Glutamatergic neuron (in vitro differentiated cells): ENCODE results near the gene GAS2L1. TPM values are rescaled to one million over a fixed set of nuclear protein-coding genes. Genes with fewer than 3 reads are reported as not detected.

Experiments used
- DNase-seq: peaks from one replicate; pipeline ENCODE4 v3.0.0; 2022
- H3K27ac Mint-ChIP-seq: one replicate; pipeline ENCODE4 v1.8.0; 2020; ENCODE audit warnings: mild to moderate bottlenecking, mixed read lengths, inconsistent platforms; ENCODE audit not compliant: unreplicated experiment
- H3K27me3 Mint-ChIP-seq: one replicate; pipeline ENCODE4 v1.8.0; 2020; ENCODE audit warnings: mild to moderate bottlenecking, moderate library complexity, mixed read lengths, inconsistent platforms; ENCODE audit not compliant: unreplicated experiment
- H3K36me3 Mint-ChIP-seq: one replicate; pipeline ENCODE4 v1.8.0; 2020; ENCODE audit warnings: mild to moderate bottlenecking, mixed read lengths, inconsistent platforms; ENCODE audit not compliant: unreplicated experiment
- H3K4me1 Mint-ChIP-seq: one replicate; pipeline ENCODE4 v1.8.0; 2020; ENCODE audit warnings: mild to moderate bottlenecking, low read depth, mixed read lengths, inconsistent platforms; ENCODE audit not compliant: unreplicated experiment
- H3K4me3 Mint-ChIP-seq: one replicate; pipeline ENCODE4 v1.8.0; 2020; ENCODE audit warnings: mild to moderate bottlenecking, mixed read lengths, inconsistent platforms; ENCODE audit not compliant: unreplicated experiment
- H3K9me3 Mint-ChIP-seq: one replicate; pipeline ENCODE4 v1.8.0; 2020; ENCODE audit warnings: mild to moderate bottlenecking, moderate library complexity, mixed read lengths, inconsistent platforms; ENCODE audit not compliant: unreplicated experiment
- total RNA-seq: library from RNA; stranded (reverse); fragmentation: NEBNext Ultra II Directional; extraction: Animal tissue kit (Norgen Biotek cat#: 25700); gene quantifications from one replicate; pipeline ENCODE4 v1.2.1, GENCODE V29; 2021; ENCODE audit not compliant: unreplicated experiment
- TF ChIP-seq, protein P1 (sequence below): fragments of 200-600 bp; sonication (generic); IDR thresholded peaks from one replicate; pipeline ENCODE4 v1.5.0; 2021; ENCODE audit not compliant: partially characterized antibody, unreplicated experiment

The GAS2L1 gene
- total RNA-seq, 1 donor from 2014 or later, result 10.3 TPM

DNA sequence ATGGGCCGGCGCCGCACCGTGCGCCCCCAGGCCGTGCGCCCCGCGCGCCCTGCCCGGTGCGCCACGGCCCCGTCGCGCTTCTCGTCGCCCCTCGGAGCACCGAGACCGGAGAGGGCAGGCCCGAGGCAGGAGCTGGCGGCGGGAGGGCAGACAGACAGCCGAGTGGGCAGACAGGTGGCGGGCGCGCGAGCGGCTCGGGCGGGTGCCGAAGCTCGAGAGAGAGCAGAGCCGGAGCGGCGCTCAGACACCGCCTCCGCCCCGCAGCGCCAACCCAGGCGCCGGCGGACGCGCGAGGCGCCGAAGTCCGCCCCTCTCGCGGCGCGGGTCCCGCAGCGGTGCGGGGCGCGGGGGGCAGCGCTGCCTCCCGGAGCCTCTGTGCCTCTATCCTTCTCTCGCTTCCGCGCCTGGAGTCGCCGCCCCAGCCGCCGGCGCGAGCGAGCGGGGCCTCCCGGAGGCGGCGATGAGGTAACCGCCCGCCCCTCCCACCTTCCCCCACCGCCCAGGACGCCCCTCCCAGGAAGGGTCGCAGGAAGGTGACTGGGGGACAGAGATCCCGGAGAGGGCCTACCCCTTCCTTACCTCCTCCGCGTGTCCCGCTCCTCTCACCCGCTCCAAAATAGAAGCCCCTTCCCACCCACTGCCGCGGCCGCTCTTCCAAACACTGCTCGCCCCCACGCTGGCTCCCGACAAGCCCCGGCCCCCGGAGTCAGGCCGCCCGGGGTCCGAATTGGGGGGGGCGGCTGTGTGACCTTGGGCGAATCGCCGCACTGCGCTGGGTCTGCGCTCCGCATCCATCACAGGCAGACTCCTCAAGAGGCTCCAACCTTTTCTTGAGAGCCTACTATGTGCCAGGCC, 9.1 kb downstream of the GAS2L1 start, which contains the start of gene RASL10A:
Gene RASL10A (minus strand): TSS at position 412 of the 855 bp plus-strand sequence. CDS start 451 bp downstream, outside the sequence.
- Mint-ChIP-seq H3K4me3 (peak within 1 kb of the TSS; percentile 79), H3K9me3 (peaks cover 6% of the 10 kb centered on the region), H3K27ac (peak within 1 kb of the TSS; percentile 3), H3K36me3 (peaks cover 16% of the 10 kb centered on the region), H3K27me3 (peaks cover 22% of the 10 kb centered on the region), H3K4me1 (peaks cover 13% of the 10 kb centered on the region)
- TF ChIP-seq, protein P1, sequence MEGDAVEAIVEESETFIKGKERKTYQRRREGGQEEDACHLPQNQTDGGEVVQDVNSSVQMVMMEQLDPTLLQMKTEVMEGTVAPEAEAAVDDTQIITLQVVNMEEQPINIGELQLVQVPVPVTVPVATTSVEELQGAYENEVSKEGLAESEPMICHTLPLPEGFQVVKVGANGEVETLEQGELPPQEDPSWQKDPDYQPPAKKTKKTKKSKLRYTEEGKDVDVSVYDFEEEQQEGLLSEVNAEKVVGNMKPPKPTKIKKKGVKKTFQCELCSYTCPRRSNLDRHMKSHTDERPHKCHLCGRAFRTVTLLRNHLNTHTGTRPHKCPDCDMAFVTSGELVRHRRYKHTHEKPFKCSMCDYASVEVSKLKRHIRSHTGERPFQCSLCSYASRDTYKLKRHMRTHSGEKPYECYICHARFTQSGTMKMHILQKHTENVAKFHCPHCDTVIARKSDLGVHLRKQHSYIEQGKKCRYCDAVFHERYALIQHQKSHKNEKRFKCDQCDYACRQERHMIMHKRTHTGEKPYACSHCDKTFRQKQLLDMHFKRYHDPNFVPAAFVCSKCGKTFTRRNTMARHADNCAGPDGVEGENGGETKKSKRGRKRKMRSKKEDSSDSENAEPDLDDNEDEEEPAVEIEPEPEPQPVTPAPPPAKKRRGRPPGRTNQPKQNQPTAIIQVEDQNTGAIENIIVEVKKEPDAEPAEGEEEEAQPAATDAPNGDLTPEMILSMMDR, result no peak
- peak; percentile 55 for DNase-seq

DNA sequence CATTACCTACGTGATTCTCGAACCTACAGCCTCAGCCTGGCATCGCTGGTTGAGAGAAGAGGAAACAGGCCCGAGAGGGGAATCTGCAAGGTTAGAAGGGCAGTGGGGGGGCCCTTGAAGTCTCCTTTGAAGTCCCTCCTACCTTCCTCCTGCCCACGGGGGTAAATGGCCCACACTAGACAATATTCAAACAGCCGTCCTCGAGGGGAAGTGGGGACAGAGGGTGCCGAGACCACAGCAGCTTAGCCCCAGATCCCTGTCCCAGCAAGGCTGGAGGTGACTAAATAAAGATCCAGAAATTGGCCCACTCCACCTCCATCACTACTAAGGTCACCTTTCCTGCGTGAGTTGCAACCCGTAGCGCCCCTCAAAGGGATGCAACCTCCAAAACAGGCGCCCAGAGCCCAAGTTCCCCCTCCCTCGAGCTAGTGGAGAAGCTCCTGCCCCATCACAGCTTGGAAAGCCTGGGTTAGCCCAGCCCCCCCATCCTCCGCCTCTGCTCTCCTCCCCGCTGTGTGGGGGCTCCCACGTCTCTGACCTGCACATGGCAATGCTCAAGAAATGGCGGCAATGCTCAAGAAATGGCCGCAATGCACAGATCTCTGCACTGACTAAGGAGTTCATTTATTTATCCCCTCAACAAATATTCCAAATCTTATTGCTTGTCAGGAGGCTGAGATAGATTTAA, 9.8 kb downstream of the GAS2L1 start:
- H3K27ac Mint-ChIP-seq, result peak overlapping the region; percentile 3
- TF ChIP-seq, protein P1, result no peak
- peaks cover 11% of the 10 kb centered on the region for H3K4me1 Mint-ChIP-seq
- no peak for DNase-seq
- H3K27me3 Mint-ChIP-seq, result peaks cover 22% of the 10 kb centered on the region
- H3K36me3 Mint-ChIP-seq, result peaks cover 16% of the 10 kb centered on the region
- peak overlapping the region; percentile 35 for H3K4me3 Mint-ChIP-seq
- H3K9me3 Mint-ChIP-seq, result peaks cover 6% of the 10 kb centered on the region

DNA sequence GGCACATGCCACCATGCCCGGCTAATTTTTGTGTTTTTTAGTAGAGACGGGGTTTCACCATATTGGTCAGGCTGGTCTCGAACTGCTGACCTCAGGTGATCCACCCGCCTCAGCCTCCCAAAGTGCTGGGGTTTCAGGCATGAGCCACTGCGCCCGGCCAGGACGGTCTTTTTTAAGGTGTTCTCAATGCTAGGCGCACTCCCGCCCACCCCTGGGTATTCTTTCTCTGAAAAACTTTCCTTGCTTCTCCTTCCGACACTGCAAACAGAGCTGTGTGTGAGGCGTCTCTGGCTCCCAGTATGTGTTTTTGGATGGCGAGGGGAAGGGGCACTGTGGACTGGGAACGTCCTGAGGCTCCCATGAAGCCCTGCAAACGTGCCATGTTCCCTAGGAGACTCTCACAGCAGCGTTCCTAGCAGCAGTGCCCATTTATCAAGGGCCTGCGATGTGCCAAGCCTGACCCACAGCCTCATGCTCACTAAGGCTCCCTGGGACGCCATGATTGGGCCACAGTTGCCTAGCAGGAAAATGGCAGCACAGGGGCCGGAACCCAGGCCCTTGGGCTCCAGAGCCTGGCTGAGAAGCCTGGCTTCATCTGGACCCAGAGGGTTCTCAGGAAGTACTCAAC, 11.5 kb downstream of the GAS2L1 start:
- TF ChIP-seq, protein P1, result no peak
- Mint-ChIP-seq H3K4me3 (no peak overlapping the region), H3K9me3 (peaks cover 7% of the 10 kb centered on the region), H3K27me3 (peaks cover 19% of the 10 kb centered on the region), H3K36me3 (peaks cover 16% of the 10 kb centered on the region), H3K27ac (no peak overlapping the region), H3K4me1 (peaks cover 10% of the 10 kb centered on the region)
- DNase-seq, result no peak

DNA sequence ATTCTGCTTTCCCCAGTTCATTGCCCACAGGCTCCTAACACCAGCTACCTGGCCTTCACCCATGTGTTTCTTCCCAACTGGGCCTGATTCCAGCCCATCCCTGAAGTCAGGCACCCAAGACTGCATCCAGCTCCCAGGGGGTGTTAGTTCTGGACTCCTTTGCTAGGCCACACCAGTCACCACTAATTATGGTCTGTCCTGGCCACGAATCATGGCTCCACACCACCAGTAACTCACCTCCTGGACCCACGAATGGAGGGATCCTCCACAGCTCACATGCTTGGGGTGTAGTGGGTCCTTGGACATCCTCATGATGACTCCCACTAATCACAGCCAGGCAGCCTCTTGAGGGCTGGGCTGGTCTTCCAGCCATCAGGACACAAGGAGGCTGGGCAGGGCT, 12.6 kb downstream of the GAS2L1 start:
- peaks cover 8% of the 10 kb centered on the region for H3K9me3 Mint-ChIP-seq
- TF ChIP-seq, protein P1, result no peak
- H3K4me1 Mint-ChIP-seq, result peaks cover 5% of the 10 kb centered on the region
- no peak overlapping the region for H3K4me3 Mint-ChIP-seq
- no peak overlapping the region for H3K27ac Mint-ChIP-seq
- peaks cover 16% of the 10 kb centered on the region for H3K27me3 Mint-ChIP-seq
- no peak for DNase-seq
- H3K36me3 Mint-ChIP-seq, result peaks cover 14% of the 10 kb centered on the region
